Colonic mucosa (tissue), 4 donors: ENCODE data around the gene TESK2. TPM values are rescaled to one million over a fixed set of nuclear protein-coding genes. Genes with fewer than 3 reads are reported as not detected.
A peak's percentile ranks its signal among the peaks of the same experiment; 100 is the strongest.

Experiments
- DNase-seq: peaks from one replicate; pipeline ENCODE4 v3.0.0-alpha.2; 2020
- H3K27ac ChIP-seq: fragments of 200-600 bp; one replicate; pipeline ENCODE4 v1.8.0; 2021
- H3K27me3 ChIP-seq: fragments of 200-600 bp; one replicate; pipeline ENCODE4 v1.8.0; 2021
- H3K36me3 ChIP-seq: fragments of 200-600 bp; one replicate; pipeline ENCODE4 v1.8.0; 2021
- H3K4me1 ChIP-seq: fragments of 200-600 bp; one replicate; pipeline ENCODE4 v1.8.0; 2021; ENCODE audit warnings: mild to moderate bottlenecking
- H3K4me3 ChIP-seq: fragments of 200-600 bp; one replicate; pipeline ENCODE4 v1.8.0; 2021
- H3K9ac ChIP-seq, 2 donors: one replicate each; pipeline ENCODE4 v1.7.0; 2013; ENCODE audit warnings: control low read depth in 2 of 2, low read depth in 2 of 2, low read length in 2 of 2
- H3K9me3 ChIP-seq: fragments of 200-600 bp; one replicate; pipeline ENCODE4 v1.8.0; 2021
- intact Hi-C: fragments of 100-400 bp; cut with DNase I; formaldehyde crosslinking; loops from one replicate; pipeline ENCODE4 v1.14.1; 2022
- total RNA-seq, 2 donors: library from RNA; stranded (reverse); fragmentation: NEBNext Ultra II Directional in 1 of 2; extraction: Animal tissue kit (Norgen Biotek cat#: 25700) in 1 of 2; gene quantifications; one replicate each; pipeline ENCODE4 v1.2.1, GENCODE V29; 2021
- TF ChIP-seq, protein P1 (sequence below): fragments of 200-600 bp; IDR thresholded peaks from one replicate; pipeline ENCODE4 v1.8.0; 2022; ENCODE audit warnings: antibody characterized with exemption, mild to moderate bottlenecking
- donor health status: healthy.
- donor health status: DM: no; HTN: no; CAD: no.
- donor health status: DM: no; HTN: no; CAD: no.

Gene TESK2
- total RNA-seq, 2 donors from 2014 or later = 11.3 to 15.3 TPM

GRCh38 chr1:45339789-45340558 lies 151.0 kb downstream of the TESK2 start, which contains the start of the genes MUTYH and TOE1:
MUTYH (minus strand) TSS chr1:45340440; CDS start chr1:45334505, 5,935 bp downstream.
TOE1 (plus strand) TSS chr1:45340170; CDS start chr1:45340253, 83 bp downstream.
- H3K9me3 ChIP-seq = no peaks in the 10 kb centered on the region
- TF ChIP-seq, protein P1, sequence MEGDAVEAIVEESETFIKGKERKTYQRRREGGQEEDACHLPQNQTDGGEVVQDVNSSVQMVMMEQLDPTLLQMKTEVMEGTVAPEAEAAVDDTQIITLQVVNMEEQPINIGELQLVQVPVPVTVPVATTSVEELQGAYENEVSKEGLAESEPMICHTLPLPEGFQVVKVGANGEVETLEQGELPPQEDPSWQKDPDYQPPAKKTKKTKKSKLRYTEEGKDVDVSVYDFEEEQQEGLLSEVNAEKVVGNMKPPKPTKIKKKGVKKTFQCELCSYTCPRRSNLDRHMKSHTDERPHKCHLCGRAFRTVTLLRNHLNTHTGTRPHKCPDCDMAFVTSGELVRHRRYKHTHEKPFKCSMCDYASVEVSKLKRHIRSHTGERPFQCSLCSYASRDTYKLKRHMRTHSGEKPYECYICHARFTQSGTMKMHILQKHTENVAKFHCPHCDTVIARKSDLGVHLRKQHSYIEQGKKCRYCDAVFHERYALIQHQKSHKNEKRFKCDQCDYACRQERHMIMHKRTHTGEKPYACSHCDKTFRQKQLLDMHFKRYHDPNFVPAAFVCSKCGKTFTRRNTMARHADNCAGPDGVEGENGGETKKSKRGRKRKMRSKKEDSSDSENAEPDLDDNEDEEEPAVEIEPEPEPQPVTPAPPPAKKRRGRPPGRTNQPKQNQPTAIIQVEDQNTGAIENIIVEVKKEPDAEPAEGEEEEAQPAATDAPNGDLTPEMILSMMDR = no peak
- H3K27ac ChIP-seq = peak within 1 kb of the TSS; percentile 93
- peak within 1 kb of the TSS; percentile 91 to 93 for H3K9ac ChIP-seq
- intact Hi-C loops = loop anchor here (10.0 kb wide), 1 partner anchor 225 kb away; no protein-coding TSS in a partner anchor
- peak within 1 kb of the TSS; percentile 73 for H3K4me3 ChIP-seq
- peak; percentile 95 for DNase-seq
- H3K36me3 ChIP-seq = no peaks in the 10 kb centered on the region
- H3K4me1 ChIP-seq = peaks cover 9% of the 10 kb centered on the region
- no peaks in the 10 kb centered on the region for H3K27me3 ChIP-seq

GRCh38 chr1:45337630-45338325 lies 153.2 kb downstream of the TESK2 start:
- Histone ChIP-seq H3K27ac (no peak overlapping the region), H3K36me3 (no peaks in the 10 kb centered on the region)

DNA sequence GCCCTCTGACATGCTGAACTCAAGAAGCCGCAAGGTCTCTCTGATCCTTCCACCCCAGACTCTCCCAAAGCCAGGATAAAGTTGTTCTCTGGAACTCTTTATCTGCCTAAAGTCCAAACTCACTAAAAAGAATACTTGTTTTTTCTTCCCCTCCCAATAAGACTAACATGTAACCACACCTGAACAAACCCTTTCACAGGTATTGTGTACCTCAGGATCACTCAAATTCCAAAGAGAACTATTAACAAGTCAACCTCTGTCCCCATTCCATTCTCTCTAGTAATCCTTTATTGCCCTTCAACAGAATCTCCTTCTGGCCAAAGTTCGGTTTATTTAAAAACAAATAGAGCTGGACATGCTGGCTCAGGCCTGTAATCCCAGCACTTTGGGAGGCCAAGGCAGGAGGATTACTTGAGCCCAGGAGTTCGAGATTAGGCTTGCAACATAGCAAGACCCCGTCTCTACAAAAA lies 155.1 kb downstream of the TESK2 start:
- TF ChIP-seq, protein P1 = no peak
- Histone ChIP-seq H3K27ac (peak overlapping the region; percentile 79), H3K27me3 (no peaks in the 10 kb centered on the region), H3K9ac (peak overlapping the region in 1 of 2 donors; percentile 72), H3K9me3 (no peaks in the 10 kb centered on the region), H3K4me3 (no peak overlapping the region), H3K4me1 (peaks cover 3% of the 10 kb centered on the region), H3K36me3 (no peaks in the 10 kb centered on the region)
- intact Hi-C loops = no loop called here
- DNase-seq = peak; percentile 57

More at GRCh38 chr1:45337630-45338325, 153.2 kb downstream of the TESK2 start:
- TF ChIP-seq, protein P1 = no peak
- H3K4me1 ChIP-seq = peaks cover 9% of the 10 kb centered on the region
- intact Hi-C loops = no loop called here
- no peaks in the 10 kb centered on the region for H3K9me3 ChIP-seq
- H3K27me3 ChIP-seq = no peaks in the 10 kb centered on the region
- H3K4me3 ChIP-seq = no peak overlapping the region
- no peak for DNase-seq
- no peak overlapping the region for H3K9ac ChIP-seq

DNA sequence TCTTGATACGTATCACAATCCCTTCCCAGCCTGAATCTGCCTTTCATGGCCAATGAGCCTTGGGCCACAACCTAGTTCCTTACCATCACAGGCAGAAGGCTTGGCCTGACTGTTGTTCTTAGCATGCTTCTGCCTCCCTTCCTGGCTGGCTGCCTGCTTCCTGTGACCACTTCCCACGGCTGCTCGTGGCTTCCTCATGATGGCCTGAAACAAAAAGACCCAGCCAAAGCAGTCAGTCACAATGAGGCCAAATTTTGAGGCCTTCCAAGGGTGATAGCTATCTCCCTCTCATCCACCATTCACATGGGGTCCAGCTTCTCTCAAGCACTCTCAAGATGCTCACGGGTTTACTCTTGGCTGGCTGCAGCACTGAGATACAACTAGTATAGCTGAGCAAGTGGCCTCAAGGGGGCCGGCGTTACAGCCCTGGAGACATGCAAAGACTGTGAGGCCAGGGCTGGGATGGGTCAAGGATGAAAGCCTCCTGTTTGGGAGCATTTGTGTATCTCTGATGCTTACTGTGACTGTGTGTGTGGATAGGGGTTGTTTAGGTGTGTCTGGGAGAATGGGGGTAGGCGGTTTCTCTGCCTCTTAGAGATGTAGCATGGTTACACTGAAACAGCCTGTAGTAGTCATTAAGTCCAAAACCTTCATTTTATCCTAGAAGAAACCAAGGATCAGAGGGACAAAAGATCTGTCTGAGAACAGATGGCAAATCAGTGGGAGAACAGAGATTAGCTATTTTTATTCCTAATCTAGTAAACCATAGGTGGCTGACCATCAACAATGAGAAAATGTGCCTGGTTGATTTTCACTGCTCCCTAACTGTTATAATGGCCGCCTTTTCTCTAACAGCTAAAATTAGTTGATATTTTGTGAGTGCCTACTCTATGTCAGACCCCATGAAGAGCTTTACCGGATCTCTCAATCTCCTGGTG lies 156.4 kb downstream of the TESK2 start:
- intact Hi-C loops = no loop called here
- no peak overlapping the region for H3K4me3 ChIP-seq
- no peaks in the 10 kb centered on the region for H3K27me3 ChIP-seq
- H3K27ac ChIP-seq = peak overlapping the region; percentile 79
- TF ChIP-seq, protein P1 = no peak
- no peak for DNase-seq
- H3K9me3 ChIP-seq = no peaks in the 10 kb centered on the region
- H3K4me1 ChIP-seq = no peaks in the 10 kb centered on the region
- H3K36me3 ChIP-seq = no peaks in the 10 kb centered on the region
- H3K9ac ChIP-seq = peak overlapping the region in 1 of 2 donors; percentile 72

DNA sequence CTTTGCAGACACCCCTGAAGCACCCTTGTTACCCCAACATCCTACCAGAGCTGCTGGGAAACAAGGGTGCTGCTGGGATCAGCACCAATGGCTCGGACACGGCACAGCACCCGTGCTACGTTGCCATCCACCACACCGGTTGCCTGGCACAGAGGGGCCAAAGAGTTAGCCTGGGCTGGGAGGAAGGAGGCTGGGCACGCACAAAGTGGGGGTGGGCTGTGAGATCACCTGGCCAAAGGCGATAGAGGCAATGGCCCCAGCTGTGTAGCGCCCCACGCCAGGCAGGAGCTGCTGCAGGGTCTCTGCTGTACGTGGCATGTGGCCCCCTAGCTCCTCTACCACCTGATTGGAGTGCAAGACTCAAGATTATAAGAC lies 158.6 kb downstream of the TESK2 start:
- intact Hi-C loops = no loop called here
- no peak overlapping the region for H3K27ac ChIP-seq
- no peak overlapping the region for H3K4me3 ChIP-seq
- TF ChIP-seq, protein P1 = no peak
- no peaks in the 10 kb centered on the region for H3K9me3 ChIP-seq
- H3K36me3 ChIP-seq = no peaks in the 10 kb centered on the region
- peaks cover 8% of the 10 kb centered on the region for H3K4me1 ChIP-seq
- H3K9ac ChIP-seq = no peak overlapping the region
- DNase-seq = no peak
- no peaks in the 10 kb centered on the region for H3K27me3 ChIP-seq
